ENCODE measurements around the gene UBE3A. TPM values are rescaled to one million over a fixed set of nuclear protein-coding genes. Genes with fewer than 3 reads are reported as not detected.

The UBE3A gene
- total RNA-seq, 4 donors from 2014 or later: 73.9 to 97.6 (median 80.1) TPM

DNA sequence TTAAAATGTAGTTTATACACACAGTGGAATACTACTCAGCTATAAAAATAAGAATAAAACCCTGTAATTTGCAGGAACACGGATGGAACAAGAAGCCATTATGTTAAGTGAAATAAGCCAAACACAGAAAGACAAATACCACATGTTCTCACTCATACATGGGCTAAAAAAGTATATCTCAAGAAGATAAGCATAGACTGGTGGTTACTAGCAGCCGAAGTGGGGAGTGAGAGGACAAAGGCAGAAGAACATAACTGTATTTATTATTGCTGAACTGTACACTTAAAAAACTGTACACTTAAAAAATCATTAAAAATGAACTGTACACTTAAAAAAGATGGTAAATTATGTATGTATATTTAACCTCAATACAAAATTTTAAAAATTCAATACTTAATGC, 11.0 kb downstream of the UBE3A start:
- H3K27me3 ChIP-seq: no peaks in the 10 kb centered on the region
- no peaks in the 10 kb centered on the region for H3K9me3 ChIP-seq
- no peak overlapping the region for H3K4me3 ChIP-seq
- intact Hi-C loops (cut with DNase I): no loop called here
- no peak for DNase-seq (ENCODE audit: extremely low spot score)
- TF ChIP-seq EP300 (IDR thresholded peaks at IDR 0.05): no peak
- no peak for TF ChIP-seq POLR2A (IDR thresholded peaks at IDR 0.05; ENCODE audit: low read depth)
- TF ChIP-seq POLR2AphosphoS5 (IDR thresholded peaks at IDR 0.05): no peak
- TF ChIP-seq, protein P1, sequence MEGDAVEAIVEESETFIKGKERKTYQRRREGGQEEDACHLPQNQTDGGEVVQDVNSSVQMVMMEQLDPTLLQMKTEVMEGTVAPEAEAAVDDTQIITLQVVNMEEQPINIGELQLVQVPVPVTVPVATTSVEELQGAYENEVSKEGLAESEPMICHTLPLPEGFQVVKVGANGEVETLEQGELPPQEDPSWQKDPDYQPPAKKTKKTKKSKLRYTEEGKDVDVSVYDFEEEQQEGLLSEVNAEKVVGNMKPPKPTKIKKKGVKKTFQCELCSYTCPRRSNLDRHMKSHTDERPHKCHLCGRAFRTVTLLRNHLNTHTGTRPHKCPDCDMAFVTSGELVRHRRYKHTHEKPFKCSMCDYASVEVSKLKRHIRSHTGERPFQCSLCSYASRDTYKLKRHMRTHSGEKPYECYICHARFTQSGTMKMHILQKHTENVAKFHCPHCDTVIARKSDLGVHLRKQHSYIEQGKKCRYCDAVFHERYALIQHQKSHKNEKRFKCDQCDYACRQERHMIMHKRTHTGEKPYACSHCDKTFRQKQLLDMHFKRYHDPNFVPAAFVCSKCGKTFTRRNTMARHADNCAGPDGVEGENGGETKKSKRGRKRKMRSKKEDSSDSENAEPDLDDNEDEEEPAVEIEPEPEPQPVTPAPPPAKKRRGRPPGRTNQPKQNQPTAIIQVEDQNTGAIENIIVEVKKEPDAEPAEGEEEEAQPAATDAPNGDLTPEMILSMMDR (IDR thresholded peaks at IDR 0.05): no peak
- no peaks in the 10 kb centered on the region for H3K36me3 ChIP-seq
- H3K27ac ChIP-seq (replicated peaks in 1 of 4): no peak overlapping the region
- H3K4me1 ChIP-seq: peaks cover 34 to 62% (median 61%) of the 10 kb centered on the region in 4 donors
- 78% methylated on average over 2 of the region's 2 CpGs for WGBS

DNA sequence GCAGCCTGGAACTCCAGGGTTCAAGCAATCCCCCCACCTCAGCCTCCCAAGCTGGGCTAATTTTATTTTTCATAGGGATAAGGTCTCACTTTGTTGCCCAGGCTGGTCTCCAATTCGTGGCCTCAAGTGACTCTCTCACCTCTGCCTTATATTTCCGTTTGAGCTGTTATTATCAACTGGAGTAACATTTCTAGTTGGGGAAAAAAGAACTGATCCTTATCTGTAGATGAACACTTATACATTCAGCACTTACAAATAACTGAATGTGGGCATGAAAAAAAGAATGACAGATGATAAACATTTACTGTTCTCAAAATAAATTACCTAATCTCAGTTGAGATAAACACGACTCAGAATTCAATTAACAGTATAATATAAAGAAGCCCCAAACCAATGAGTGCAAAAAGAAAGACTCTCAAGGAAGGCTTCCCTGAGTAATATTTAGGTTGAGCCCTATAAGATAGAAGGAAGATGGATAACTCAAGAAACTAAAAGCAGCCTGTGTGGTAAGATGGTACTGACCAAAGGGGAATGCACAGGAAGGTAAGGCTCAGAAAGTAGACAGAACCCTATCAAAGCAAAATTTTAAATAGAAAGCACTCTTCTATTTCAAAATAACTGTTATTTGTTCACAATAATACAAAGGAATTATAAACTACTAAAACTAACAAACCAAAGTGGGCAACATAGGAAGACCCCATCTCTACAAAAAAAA, 11.8 kb downstream of the UBE3A start:
- no peak overlapping the region for H3K27ac ChIP-seq (replicated peaks in 1 of 4)
- TF ChIP-seq POLR2AphosphoS5 (IDR thresholded peaks at IDR 0.05) (no peak), EP300 (IDR thresholded peaks at IDR 0.05) (no peak), POLR2A (IDR thresholded peaks at IDR 0.05; ENCODE audit: low read depth) (no peak)
- TF ChIP-seq, protein P1 (IDR thresholded peaks at IDR 0.05): no peak
- no peak overlapping the region for H3K4me3 ChIP-seq
- no peaks in the 10 kb centered on the region for H3K27me3 ChIP-seq
- intact Hi-C loops (cut with DNase I): no loop called here
- H3K4me1 ChIP-seq: peaks cover 26 to 57% (median 54%) of the 10 kb centered on the region in 4 donors
- no peak for DNase-seq (ENCODE audit: extremely low spot score)
- H3K36me3 ChIP-seq: no peaks in the 10 kb centered on the region
- no peaks in the 10 kb centered on the region for H3K9me3 ChIP-seq
- 63% methylated on average over 3 of the region's 3 CpGs for WGBS

DNA sequence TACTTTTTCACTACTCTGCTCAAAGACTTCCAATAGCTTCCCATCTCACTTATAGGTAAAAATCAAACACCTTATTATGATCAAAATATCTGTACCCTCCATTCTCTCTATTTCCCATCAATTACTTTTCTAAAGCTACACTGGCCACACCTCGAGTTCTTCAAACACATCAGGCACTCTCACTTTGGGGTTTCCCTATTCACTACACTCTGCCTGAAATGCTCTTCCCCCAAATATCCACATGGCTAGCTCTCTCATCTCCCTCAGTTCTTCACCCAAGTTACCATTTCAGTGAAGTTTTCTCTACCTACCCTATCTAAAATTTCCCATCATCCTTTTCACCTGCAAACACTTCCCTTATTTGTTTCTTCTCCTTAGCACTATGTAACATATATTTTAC, 14.8 kb downstream of the UBE3A start:
- DNase-seq (ENCODE audit: extremely low spot score): no peak
- no peak overlapping the region for H3K27ac ChIP-seq (replicated peaks in 1 of 4)
- intact Hi-C loops (cut with DNase I): no loop called here
- H3K36me3 ChIP-seq: no peaks in the 10 kb centered on the region
- 97% methylated on average over 1 of the region's 1 CpG for WGBS
- no peak overlapping the region for H3K4me3 ChIP-seq
- H3K4me1 ChIP-seq: peaks cover 18 to 46% (median 32%) of the 10 kb centered on the region in 4 donors
- no peaks in the 10 kb centered on the region for H3K9me3 ChIP-seq
- no peaks in the 10 kb centered on the region for H3K27me3 ChIP-seq
- no peak for TF ChIP-seq EP300 (IDR thresholded peaks at IDR 0.05)
- TF ChIP-seq, protein P1 (IDR thresholded peaks at IDR 0.05): no peak

DNA sequence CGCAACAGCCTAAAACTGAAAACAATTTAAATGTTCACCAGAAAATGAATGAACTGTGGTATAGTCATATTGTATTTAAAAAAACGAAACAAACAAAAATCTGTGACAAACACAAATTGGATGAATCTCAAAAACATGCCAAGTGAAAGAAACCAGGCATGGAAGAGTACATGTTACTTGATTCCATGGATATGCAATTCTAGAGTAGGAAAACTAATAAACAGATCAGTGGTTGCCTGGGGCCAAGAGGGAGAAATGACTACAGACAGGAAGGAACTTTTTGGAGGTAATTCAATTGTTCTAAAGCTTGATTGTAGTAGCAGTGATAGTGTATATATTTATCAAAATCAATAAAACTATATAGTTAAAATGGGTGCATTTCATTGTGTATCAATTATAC, 16.8 kb downstream of the UBE3A start:
- 71% methylated on average over 2 of the region's 2 CpGs for WGBS
- no peak for DNase-seq (ENCODE audit: extremely low spot score)

DNA sequence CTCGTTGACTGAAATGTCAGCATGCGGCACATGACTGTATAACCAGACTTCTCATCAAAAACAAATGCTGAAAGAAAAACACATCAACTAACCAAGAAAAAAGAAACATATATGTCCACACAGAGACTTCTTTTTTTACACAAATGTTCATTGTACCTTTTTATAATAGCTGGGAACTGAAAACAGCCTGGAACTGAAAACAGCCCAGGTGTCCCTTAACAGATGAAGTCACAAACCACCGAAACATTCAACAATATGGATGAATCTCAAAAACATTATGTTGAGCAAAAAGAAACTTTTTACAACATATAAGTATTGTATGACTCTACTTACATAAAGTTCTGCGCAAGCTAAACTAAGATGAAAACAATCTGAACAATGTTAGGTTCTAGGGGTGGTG, 20.6 kb downstream of the UBE3A start:
- WGBS: 96% methylated on average over 3 of the region's 4 CpGs
- peaks cover 14 to 41% (median 22%) of the 10 kb centered on the region in 4 donors for H3K4me1 ChIP-seq
- no peaks in the 10 kb centered on the region for H3K36me3 ChIP-seq
- no peaks in the 10 kb centered on the region for H3K9me3 ChIP-seq
- intact Hi-C loops (cut with DNase I): no loop called here
- H3K27ac ChIP-seq (replicated peaks in 1 of 4): no peak overlapping the region
- no peak for TF ChIP-seq POLR2A (IDR thresholded peaks at IDR 0.05; ENCODE audit: low read depth)
- DNase-seq (ENCODE audit: extremely low spot score): no peak
- H3K27me3 ChIP-seq: no peaks in the 10 kb centered on the region
- H3K4me3 ChIP-seq: no peak overlapping the region

More for the DNA sequence above, 16.8 kb downstream of the UBE3A start:
- Histone ChIP-seq H3K27ac (replicated peaks in 1 of 4) (no peak overlapping the region), H3K4me1 (peaks cover 6 to 27% (median 18%) of the 10 kb centered on the region in 4 donors), H3K27me3 (no peaks in the 10 kb centered on the region), H3K9me3 (no peaks in the 10 kb centered on the region), H3K4me3 (no peak overlapping the region), H3K36me3 (no peaks in the 10 kb centered on the region)
- TF ChIP-seq EP300 (IDR thresholded peaks at IDR 0.05): no peak
- intact Hi-C loops (cut with DNase I): no loop called here

DNA sequence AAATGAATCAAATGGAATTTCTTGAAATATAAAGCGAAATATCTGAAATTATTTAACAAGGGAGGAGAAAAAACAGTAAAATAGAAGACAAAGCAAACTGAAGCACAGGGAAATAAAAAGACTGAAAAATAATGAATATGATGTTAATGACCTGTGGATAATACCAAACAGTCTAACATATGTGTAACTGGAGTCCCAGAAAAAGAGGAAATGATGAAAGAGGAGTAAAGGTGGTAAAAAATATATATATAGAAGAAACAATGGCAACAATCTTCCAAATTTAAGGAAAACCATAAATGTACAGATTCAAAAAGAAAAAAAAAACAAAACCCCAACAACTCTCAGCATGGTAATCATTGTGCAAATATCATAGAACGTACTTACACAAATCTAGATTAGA, 21.2 kb downstream of the UBE3A start:
- no peaks in the 10 kb centered on the region for H3K27me3 ChIP-seq
- intact Hi-C loops (cut with DNase I): no loop called here
- peaks cover 18 to 45% (median 27%) of the 10 kb centered on the region in 4 donors for H3K4me1 ChIP-seq
- TF ChIP-seq, protein P1 (IDR thresholded peaks at IDR 0.05): no peak
- TF ChIP-seq EP300 (IDR thresholded peaks at IDR 0.05) (no peak), POLR2AphosphoS5 (IDR thresholded peaks at IDR 0.05) (no peak), POLR2A (IDR thresholded peaks at IDR 0.05; ENCODE audit: low read depth) (no peak)
- DNase-seq (ENCODE audit: extremely low spot score): no peak
- H3K9me3 ChIP-seq: no peaks in the 10 kb centered on the region
- WGBS: 99% methylated on average over 2 of the region's 2 CpGs
- H3K27ac ChIP-seq (replicated peaks in 1 of 4): no peak overlapping the region
- no peak overlapping the region for H3K4me3 ChIP-seq
- no peaks in the 10 kb centered on the region for H3K36me3 ChIP-seq

Data from esophagus muscularis mucosa (tissue), 4 donors.